Measurements from ENCODE around the gene RPUSD4.
A peak's percentile ranks its signal among the peaks of the same experiment; 100 is the strongest.
"Not testable (repeated sequence)": the region's sequence is repeated elsewhere in the genome, so short reads cannot be mapped to it uniquely, and the experiment has no call there.

The RPUSD4 gene

GRCh38 chr11:126211236-126212088 is at the start of gene RPUSD4, which contains the start of gene FAM118B:
RPUSD4 (minus strand) TSS chr11:126211650; CDS start chr11:126211638, 12 bp downstream.
FAM118B (plus strand) TSS chr11:126211782; CDS start chr11:126235002, 23,220 bp downstream.
- peak; percentile 98 for DNase-seq (ENCODE audit: low read depth)

GRCh38 chr11:126257764-126258163 is 46.3 kb upstream of the RPUSD4 start:
- DNase-seq (ENCODE audit: low read depth), result no peak

- DNase-seq (ENCODE audit: low read depth), result no peak
These were observed 45.7 kb upstream of the RPUSD4 start for GRCh38 chr11:126257144-126257543.

GRCh38 chr11:126256216-126256615 is 44.8 kb upstream of the RPUSD4 start:
- DNase-seq (ENCODE audit: low read depth), result no peak

GRCh38 chr11:126255507-126255906 is 44.1 kb upstream of the RPUSD4 start:
- DNase-seq (ENCODE audit: low read depth), result not testable (repeated sequence)

GRCh38 chr11:126254819-126255218 is 43.4 kb upstream of the RPUSD4 start:
- no peak for DNase-seq (ENCODE audit: low read depth)

- no peak for DNase-seq (ENCODE audit: low read depth)
These were observed 41.8 kb upstream of the RPUSD4 start for GRCh38 chr11:126253265-126253664.

- DNase-seq (ENCODE audit: low read depth), result no peak
These were observed 35.2 kb upstream of the RPUSD4 start for GRCh38 chr11:126246636-126247035.

- no peak for DNase-seq (ENCODE audit: low read depth)
These were observed 21.9 kb upstream of the RPUSD4 start for GRCh38 chr11:126233391-126233790.

- DNase-seq (ENCODE audit: low read depth), result no peak
These were observed 21.2 kb upstream of the RPUSD4 start for GRCh38 chr11:126232683-126233082.

- no peak for DNase-seq (ENCODE audit: low read depth)
These were observed 20.4 kb upstream of the RPUSD4 start for GRCh38 chr11:126231725-126232459.

GRCh38 chr11:126229858-126230540 is 18.5 kb upstream of the RPUSD4 start:
- no peak for DNase-seq (ENCODE audit: low read depth)

- no peak for DNase-seq (ENCODE audit: low read depth)
These were observed 15.1 kb upstream of the RPUSD4 start for GRCh38 chr11:126226334-126227084.

GRCh38 chr11:126225295-126225665 is 13.8 kb upstream of the RPUSD4 start:
- no peak for DNase-seq (ENCODE audit: low read depth)

GRCh38 chr11:126224647-126225294 is 13.3 kb upstream of the RPUSD4 start:
- no peak for DNase-seq (ENCODE audit: low read depth)

- no peak for DNase-seq (ENCODE audit: low read depth)
These were observed 8.1 kb upstream of the RPUSD4 start for GRCh38 chr11:126219547-126219946.

- no peak for DNase-seq (ENCODE audit: low read depth)
These were observed 6.0 kb upstream of the RPUSD4 start for GRCh38 chr11:126217491-126217890.

GRCh38 chr11:126216526-126217305 is 5.3 kb upstream of the RPUSD4 start:
- no peak for DNase-seq (ENCODE audit: low read depth)

GRCh38 chr11:126214841-126215240 is 3.4 kb upstream of the RPUSD4 start:
- DNase-seq (ENCODE audit: low read depth), result no peak

- DNase-seq (ENCODE audit: low read depth), result no peak
These were observed 3.0 kb upstream of the RPUSD4 start for GRCh38 chr11:126214441-126214840.

All from stimulated activated CD8-positive, alpha-beta memory T cell treated with anti-CD3 and anti-CD28 coated beads, Interleukin-15, amount 100 ng/mL, for 24 hours (primary cell).